Keratinocyte (primary cell): ENCODE results near the gene WDR44. TPM values are rescaled to one million over a fixed set of nuclear protein-coding genes. Genes with fewer than 3 reads are reported as not detected.

ENCODE experiments used
- DNase-seq: peaks from one replicate; pipeline ENCODE4 v3.0.0-alpha.2; 2011; ENCODE audit warnings: low read depth, missing footprints, low spot score
- FAIRE-seq: peaks from 2 replicates; lab custom pipeline; 2011; peaks lifted over from hg19 to GRCh38; lab: Jason Lieb, UNC
- H2AFZ ChIP-seq: 2 replicates; pipeline ENCODE4 v1.6.0; 2012; ENCODE audit warnings: low read length, control low read depth, inconsistent platforms; ENCODE audit not compliant: control insufficient read depth
- H3K27ac ChIP-seq: 2 replicates; pipeline ENCODE4 v1.5.1; 2011; ENCODE audit warnings: low read length; ENCODE audit not compliant: control insufficient read depth, insufficient read depth
- H3K27me3 ChIP-seq: 3 replicates; pipeline ENCODE4 v1.6.0; 2011; ENCODE audit warnings: low read length; ENCODE audit not compliant: control insufficient read depth, insufficient read depth; ENCODE audit errors: extremely low read depth
- H3K36me3 ChIP-seq, 2 experiments: 2 replicates in 1 of 2; 3 replicates in 1 of 2; pipeline ENCODE4 v1.5.1; 2011; ENCODE audit warnings: low read length in 2 of 2, mild to moderate bottlenecking in 1 of 2; ENCODE audit not compliant: control insufficient read depth in 2 of 2, insufficient read depth in 2 of 2; ENCODE audit errors: extremely low read depth in 1 of 2
- H3K4me1 ChIP-seq: 3 replicates; pipeline ENCODE4 v1.5.1; 2011; ENCODE audit warnings: low read length; ENCODE audit not compliant: control insufficient read depth, insufficient read depth; ENCODE audit errors: extremely low read depth
- H3K4me2 ChIP-seq: 3 replicates; pipeline ENCODE4 v1.6.0; 2011; ENCODE audit warnings: low read depth, low read length; ENCODE audit not compliant: control insufficient read depth, insufficient read depth; ENCODE audit errors: extremely low read depth
- H3K4me3 ChIP-seq, 3 experiments: fragments of 200-600 bp in 1 of 3; sonication (generic) in 1 of 3; 2 replicates in 2 of 3; 3 replicates in 1 of 3; pipeline ENCODE4 v1.5.1; 2011 to 2016; ENCODE audit warnings: low read length in 3 of 3, mild to moderate bottlenecking in 3 of 3, control low read depth in 2 of 3, inconsistent platforms in 1 of 3, low read depth in 1 of 3, mixed read lengths in 1 of 3, mixed run types in 1 of 3, moderate library complexity in 1 of 3; ENCODE audit not compliant: control insufficient read depth in 2 of 3, insufficient read depth in 2 of 3; ENCODE audit errors: extremely low read depth in 1 of 3
- H3K79me2 ChIP-seq: 2 replicates; pipeline ENCODE4 v1.6.0; 2012; ENCODE audit warnings: low read length; ENCODE audit not compliant: control insufficient read depth, insufficient read depth
- H3K9ac ChIP-seq: 3 replicates; pipeline ENCODE4 v1.6.0; 2011; ENCODE audit warnings: low read length; ENCODE audit not compliant: control insufficient read depth, insufficient read depth; ENCODE audit errors: extremely low read depth
- H3K9me1 ChIP-seq: 3 replicates; pipeline ENCODE4 v1.6.0; 2011; ENCODE audit warnings: low read length; ENCODE audit not compliant: control insufficient read depth, insufficient read depth; ENCODE audit errors: extremely low read depth
- H3K9me3 ChIP-seq: 2 replicates; pipeline ENCODE4 v1.5.1; 2012; ENCODE audit warnings: low read depth, low read length; ENCODE audit not compliant: control insufficient read depth
- H4K20me1 ChIP-seq: 3 replicates; pipeline ENCODE4 v1.6.0; 2011; ENCODE audit warnings: low read length; ENCODE audit not compliant: control insufficient read depth, insufficient read depth; ENCODE audit errors: extremely low read depth
- CTCF ChIP-seq, 3 experiments: IDR thresholded peaks in 1 of 3; conservative IDR thresholded peaks in 1 of 3; optimal IDR thresholded peaks in 1 of 3; 2 replicates in 2 of 3; 3 replicates in 1 of 3; pipeline versions ENCODE3 to v1.5.1; 2011; ENCODE audit warnings: low read length in 3 of 3, mild to moderate bottlenecking in 3 of 3, moderate library complexity in 2 of 3, control low read depth in 1 of 3, inconsistent platforms in 1 of 3; ENCODE audit not compliant: insufficient read depth in 2 of 3; ENCODE audit errors: extremely low read depth in 1 of 3
- EZH2 ChIP-seq: IDR thresholded peaks from one replicate; pipeline ENCODE4 v1.6.1; 2012; ENCODE audit warnings: inconsistent platforms, mild to moderate bottlenecking, low read length, moderate library complexity
- dilution Hi-C: fragments of 300-500 bp; cut with MboI; formaldehyde crosslinking; loops from one replicate; pipeline ENCODE4 v1.7.0; 2020; ENCODE audit warnings: low sequenced_read_pairs; ENCODE audit not compliant: extremely low pct_ligation_motif_present
- polyA plus RNA-seq, 5 experiments: library from polyadenylated mRNA; depleted of rRNA in 3 of 5; stranded (reverse) in 3 of 5; stranded (forward) in 1 of 5; unstranded in 1 of 5; fragments of >200 nt; gene quantifications; 1 replicate in 1 of 5; 2 replicates in 3 of 5; 3 replicates in 1 of 5; pipeline versions ENCODE4 v1.2.1 to v1.2.3, GENCODE V29; 2011 to 2012; ENCODE audit warnings: missing spikeins in 2 of 5, low read depth in 1 of 5, low replicate concordance in 1 of 5

The WDR44 gene
- polyA plus RNA-seq, 1 donor (not counting 4 experiments of a cell fraction or from before 2014, with no cell fraction given), result 22.9 TPM

- no peaks in the 10 kb centered on the region for H3K4me1 ChIP-seq
- H3K4me2 ChIP-seq, result no peak overlapping the region
- FAIRE-seq, result no peak
- H3K4me3 ChIP-seq, result no peak overlapping the region
- TF ChIP-seq CTCF (optimal IDR thresholded peaks at IDR 0.05 in 1 of 3, IDR thresholded peaks at IDR 0.05 in 1 of 3, conservative IDR thresholded peaks at IDR 0.05 in 1 of 3; ENCODE audit: extremely low read depth in 1 of 3, insufficient read depth in 2 of 3, low read length in 3 of 3) (no peak), EZH2 (no peak)
- H3K79me2 ChIP-seq, result no peaks in the 10 kb centered on the region
- no peaks in the 10 kb centered on the region for H3K9me1 ChIP-seq
- dilution Hi-C loops, result no loop called here
- no peaks in the 10 kb centered on the region for H3K27me3 ChIP-seq
- no peak overlapping the region for H3K9ac ChIP-seq
- no peaks in the 10 kb centered on the region for H4K20me1 ChIP-seq
- H3K27ac ChIP-seq, result no peak overlapping the region
- DNase-seq, result no peak
- no peak overlapping the region for H2AFZ ChIP-seq
- H3K36me3 ChIP-seq, result peaks cover 0 to 3% of the 10 kb centered on the region in 2 experiments
- H3K9me3 ChIP-seq, result no peaks in the 10 kb centered on the region
These were observed 74.6 kb downstream of the WDR44 start for GRCh38 chrX:118420462-118420861.

GRCh38 chrX:118423558-118423957 lies 77.7 kb downstream of the WDR44 start:
- Histone ChIP-seq H3K27ac (no peak overlapping the region), H2AFZ (no peak overlapping the region), H3K36me3 (peaks cover 0 to 3% of the 10 kb centered on the region in 2 experiments), H4K20me1 (no peaks in the 10 kb centered on the region), H3K4me3 (no peak overlapping the region), H3K9ac (no peak overlapping the region), H3K79me2 (no peaks in the 10 kb centered on the region), H3K4me2 (no peak overlapping the region), H3K4me1 (no peaks in the 10 kb centered on the region), H3K27me3 (no peaks in the 10 kb centered on the region), H3K9me1 (no peaks in the 10 kb centered on the region), H3K9me3 (no peaks in the 10 kb centered on the region)
- TF ChIP-seq CTCF (optimal IDR thresholded peaks at IDR 0.05 in 1 of 3, IDR thresholded peaks at IDR 0.05 in 1 of 3, conservative IDR thresholded peaks at IDR 0.05 in 1 of 3; ENCODE audit: extremely low read depth in 1 of 3, insufficient read depth in 2 of 3, low read length in 3 of 3) (no peak), EZH2 (no peak)
- FAIRE-seq, result no peak
- DNase-seq, result no peak
- dilution Hi-C loops, result no loop called here
